Suprapubic skin (tissue), 4 donors: ENCODE data around the gene PRKD3.

Experiments used
- CTCF ChIP-seq, 2 donors: fragments of 200-600 bp in 1 of 2; fragments of 450-650 bp in 1 of 2; sonication (generic) in 1 of 2; IDR thresholded peaks; one replicate each; pipeline ENCODE4 v1.5.1; 2016 to 2019; ENCODE audit warnings: antibody characterized with exemption in 2 of 2, mild to moderate bottlenecking in 1 of 2, moderate library complexity in 1 of 2
- POLR2A ChIP-seq, 2 donors: fragments of 450-650 bp; IDR thresholded peaks; one replicate each; pipeline ENCODE4 v1.6.1; 2017; ENCODE audit warnings: antibody characterized with exemption in 2 of 2, mild to moderate bottlenecking in 2 of 2, moderate library complexity in 2 of 2
- POLR2AphosphoS5 ChIP-seq, 3 donors: sonication (generic); formaldehyde crosslinking; IDR thresholded peaks; one replicate each; pipeline ENCODE4 v1.6.1; 2017; ENCODE audit warnings: antibody characterized with exemption in 3 of 3

- TF ChIP-seq CTCF (IDR thresholded peaks at IDR 0.05): no peak
- TF ChIP-seq POLR2A (IDR thresholded peaks at IDR 0.05): no peak
- TF ChIP-seq POLR2AphosphoS5 (IDR thresholded peaks at IDR 0.05): no peak
Observed at GRCh38 chr2:37284381-37284780, 40.3 kb downstream of the PRKD3 start.
